ENCODE measurements around the gene CCDC3. TPM values are rescaled to one million over a fixed set of nuclear protein-coding genes. Genes with fewer than 3 reads are reported as not detected.
A peak's percentile ranks its signal among the peaks of the same experiment; 100 is the strongest.

The CCDC3 gene
- total RNA-seq, 1 donor from 2014 or later: 4.3 TPM

- no peak for ATAC-seq
Observed at GRCh38 chr10:12960941-12961340, 40.6 kb downstream of the CCDC3 start.

GRCh38 chr10:12960334-12960898 is 41.1 kb downstream of the CCDC3 start:
- ATAC-seq: peak; percentile 76

- ATAC-seq: no peak
Observed at GRCh38 chr10:12958546-12959110, 42.9 kb downstream of the CCDC3 start.

DNA sequence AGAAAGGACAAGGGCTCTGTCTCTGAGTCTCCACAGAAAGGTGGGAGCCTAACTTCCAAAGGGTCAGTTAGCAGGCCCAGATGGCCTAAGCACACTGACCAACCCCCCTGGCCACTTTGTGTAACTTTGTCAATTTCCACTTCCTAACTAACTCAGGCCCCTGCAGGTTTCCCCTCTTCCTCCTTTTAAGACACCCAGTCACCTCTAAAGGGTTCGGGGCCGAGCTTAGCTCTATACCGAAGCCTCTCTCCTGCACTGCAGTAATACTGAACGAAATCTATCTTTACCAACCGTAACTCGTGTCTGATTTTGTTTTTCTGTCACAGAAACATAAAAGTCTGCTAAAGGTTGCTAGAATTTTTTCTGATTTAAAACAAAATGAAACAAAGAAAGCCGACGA is 44.4 kb downstream of the CCDC3 start:
- no peak for ATAC-seq

- peak; percentile 49 for ATAC-seq
Observed at GRCh38 chr10:12954866-12955265, 46.6 kb downstream of the CCDC3 start.

GRCh38 chr10:12950583-12951128 is 50.9 kb downstream of the CCDC3 start:
- ATAC-seq: peak; percentile 58

DNA sequence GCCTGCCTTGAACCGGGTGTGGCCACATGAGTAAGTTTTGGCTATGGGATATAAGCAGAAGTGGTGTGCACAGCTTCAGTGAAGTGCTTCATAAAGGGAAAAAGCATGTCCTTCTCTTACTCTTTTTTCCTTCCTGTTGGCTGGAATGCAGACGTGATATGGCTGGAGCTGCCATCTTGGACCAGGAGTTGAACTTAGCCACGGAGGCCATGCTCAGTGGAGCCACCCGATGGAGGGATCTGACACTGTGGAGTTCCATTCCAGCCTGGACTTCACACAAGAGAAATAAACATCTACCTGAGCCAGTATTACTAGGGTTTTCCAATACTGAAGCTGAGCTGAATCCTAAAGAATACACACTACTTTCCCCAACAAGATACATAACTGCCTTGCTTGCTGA is 52.3 kb downstream of the CCDC3 start:
- no peak for ATAC-seq

DNA sequence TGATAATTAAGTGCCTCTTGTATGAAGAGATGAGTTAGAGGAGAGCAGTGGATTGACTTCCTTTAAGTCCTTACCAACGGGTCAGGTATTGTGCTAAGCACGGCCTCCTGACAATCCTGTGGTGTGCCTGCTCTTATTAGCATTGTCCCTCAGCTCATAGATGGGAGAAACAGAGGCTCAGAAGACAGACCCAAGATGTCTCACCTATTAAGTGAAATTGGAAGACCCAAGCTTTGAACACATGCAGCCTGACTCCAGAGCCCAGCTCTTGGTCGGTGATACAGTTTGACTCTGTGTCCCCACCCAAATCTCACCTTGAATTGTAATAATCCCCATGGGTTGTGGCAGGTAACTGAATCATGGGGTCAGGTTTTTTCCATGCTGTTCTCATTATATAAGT is 53.8 kb downstream of the CCDC3 start:
- no peak for ATAC-seq

DNA sequence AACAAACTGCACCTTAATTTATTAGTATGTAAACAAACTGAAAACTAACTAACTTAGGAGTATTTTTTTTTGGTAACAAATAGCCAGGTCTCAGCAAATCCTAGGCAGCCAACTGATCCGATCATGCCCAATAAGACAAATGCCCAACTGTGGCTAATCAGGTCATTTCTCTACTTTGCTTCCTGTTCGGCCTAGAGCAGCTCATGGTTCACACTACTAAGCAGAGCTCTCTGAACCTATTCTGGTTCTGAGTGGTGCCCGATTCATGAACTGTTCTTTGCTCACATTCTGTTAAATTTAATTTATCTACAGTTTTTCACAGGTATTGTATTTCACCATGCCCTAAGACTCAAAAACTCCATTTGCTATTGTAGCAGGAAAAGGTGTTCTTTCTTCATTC is 55.1 kb downstream of the CCDC3 start:
- no peak for ATAC-seq

GRCh38 chr10:12945690-12946359 is 55.7 kb downstream of the CCDC3 start:
- ATAC-seq: no peak

DNA sequence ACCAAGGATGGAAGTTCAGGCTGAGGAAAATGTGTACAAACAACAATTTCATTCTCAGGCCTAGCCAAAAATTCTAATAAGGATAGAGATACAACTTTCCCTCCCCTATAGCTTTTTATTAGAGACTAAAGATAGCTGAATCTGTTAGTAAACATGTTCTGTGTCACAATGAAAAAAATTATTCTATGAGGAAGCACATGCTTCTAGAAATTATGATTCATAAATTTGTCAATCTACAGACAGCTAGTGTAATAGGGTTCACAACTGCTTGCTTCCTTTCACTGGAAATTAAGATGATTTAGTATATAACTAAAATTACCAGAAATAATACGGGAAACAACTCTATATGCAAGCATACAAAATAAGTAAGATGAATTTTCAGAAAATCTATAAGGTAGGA is 56.6 kb downstream of the CCDC3 start:
- ATAC-seq: no peak

DNA sequence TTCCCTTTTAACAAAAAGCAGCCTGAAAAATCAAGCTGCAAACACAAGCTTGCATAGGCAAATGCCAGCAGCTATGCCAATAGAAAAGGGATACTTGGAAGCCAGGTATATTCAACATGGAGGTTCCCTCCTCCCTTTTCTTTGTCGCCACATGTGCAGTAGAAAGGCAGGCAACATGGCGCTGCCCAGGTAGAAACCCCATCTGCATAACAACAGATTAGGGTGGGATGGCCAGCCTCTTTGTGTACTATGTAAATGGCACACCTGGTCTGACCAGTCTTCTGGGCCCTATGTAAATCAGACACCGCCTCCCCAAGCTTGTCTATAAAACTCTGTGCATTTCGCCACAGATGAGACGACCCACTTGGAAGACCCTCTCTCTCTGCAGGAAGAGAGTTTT is 58.1 kb downstream of the CCDC3 start:
- no peak for ATAC-seq

GRCh38 chr10:12941966-12942365 is 59.5 kb downstream of the CCDC3 start:
- no peak for ATAC-seq

DNA sequence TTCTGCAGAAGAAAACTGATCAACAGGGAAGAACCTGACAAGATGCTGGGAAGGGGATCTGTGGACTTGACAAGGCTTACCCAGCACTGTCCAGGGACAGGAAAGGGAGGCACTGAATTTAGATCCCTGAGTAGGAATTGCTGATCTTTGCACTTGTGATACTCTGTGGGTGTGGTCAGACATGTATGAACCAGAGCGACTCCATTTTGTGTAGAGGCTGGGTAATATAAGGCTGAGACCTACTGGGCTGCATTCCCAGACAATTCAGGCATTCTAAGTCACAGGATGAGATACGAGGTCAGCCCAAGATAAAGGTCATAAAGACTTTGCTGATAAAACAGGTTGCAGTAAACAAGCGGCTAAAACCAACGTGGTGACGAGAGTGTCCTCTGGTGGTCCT is 60.7 kb downstream of the CCDC3 start:
- ATAC-seq: no peak

DNA sequence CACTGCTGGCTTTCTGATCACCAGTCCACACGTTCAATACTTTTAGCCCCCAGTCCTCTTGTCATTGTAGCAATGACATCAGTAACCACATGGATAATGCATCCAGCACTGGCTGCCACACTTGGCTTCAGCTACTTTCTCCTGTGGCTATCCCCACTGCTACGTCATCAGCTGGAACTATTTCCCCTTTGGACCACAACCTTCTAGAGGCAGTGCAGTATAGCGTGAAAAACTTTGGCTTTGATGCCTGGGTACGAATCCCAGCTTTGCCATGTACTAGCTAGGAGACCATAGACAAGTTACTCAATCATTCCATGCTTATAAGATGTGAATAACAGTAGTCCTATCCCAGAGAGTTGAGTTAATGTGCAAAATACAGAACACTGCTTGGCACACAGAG is 63.2 kb downstream of the CCDC3 start:
- peak; percentile 15 for ATAC-seq

DNA sequence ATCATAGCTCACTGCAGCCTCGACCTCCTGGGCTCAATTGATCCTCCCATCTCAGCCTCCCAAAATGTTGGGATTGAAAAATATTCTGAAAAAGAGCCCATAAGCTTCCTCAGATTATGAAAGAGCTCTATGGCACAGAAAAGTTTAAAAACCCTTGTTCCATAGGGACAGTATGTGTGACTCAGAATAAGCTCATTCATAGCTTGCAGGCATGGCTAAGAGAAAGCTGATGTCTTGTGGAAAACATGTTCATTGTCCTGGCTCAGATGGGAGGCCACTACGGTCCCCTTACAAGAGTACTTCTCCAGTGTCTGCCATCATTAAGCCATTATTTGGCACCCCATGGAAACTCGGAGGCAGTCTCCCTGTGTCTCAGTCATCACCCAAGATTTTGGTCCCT is 64.0 kb downstream of the CCDC3 start:
- ATAC-seq: no peak

GRCh38 chr10:12934777-12935176 is 66.7 kb downstream of the CCDC3 start:
- peak; percentile 89 for ATAC-seq

- no peak for ATAC-seq
Observed at GRCh38 chr10:12929381-12929780, 72.1 kb downstream of the CCDC3 start.

DNA sequence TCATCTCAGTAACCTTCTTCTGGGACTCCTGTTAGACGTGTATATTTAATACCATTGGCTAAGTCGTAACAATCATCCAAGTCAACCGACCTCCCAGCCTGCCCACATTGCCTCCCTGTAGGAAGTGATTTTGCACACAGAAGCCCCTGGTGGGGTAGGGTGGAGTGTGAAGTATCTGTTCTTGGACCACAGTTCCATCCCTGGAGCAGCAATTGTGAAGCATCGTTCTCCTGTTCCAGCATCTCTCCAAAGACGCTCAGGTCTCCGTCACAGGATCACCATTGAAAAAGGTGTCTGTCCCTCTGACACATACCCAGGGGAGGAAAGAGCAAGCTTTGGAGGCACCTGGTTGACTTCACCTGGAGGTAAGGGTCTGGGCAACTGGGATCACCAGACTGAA is 72.9 kb downstream of the CCDC3 start:
- ATAC-seq: no peak

GRCh38 chr10:12927896-12928295 is 73.6 kb downstream of the CCDC3 start:
- ATAC-seq: peak; percentile 90

DNA sequence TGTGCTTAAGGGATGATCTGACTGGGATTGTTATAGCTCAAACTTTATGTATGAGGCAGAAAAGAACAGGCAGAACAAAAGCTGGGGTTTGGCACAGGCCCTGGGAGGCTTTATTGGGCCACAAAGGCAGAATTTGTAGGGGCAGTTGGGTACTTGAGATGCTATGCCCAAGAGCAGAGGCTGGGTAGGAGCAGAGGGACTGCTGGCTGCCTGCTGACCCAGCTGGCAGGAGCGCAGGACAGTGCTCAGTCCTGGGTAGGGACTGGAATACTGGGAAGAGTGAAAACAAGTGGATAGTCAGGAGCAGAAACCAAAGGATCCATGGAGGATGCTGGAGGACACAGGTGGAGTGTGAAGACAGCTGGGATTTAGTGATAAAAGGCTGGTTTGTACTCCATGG is 75.7 kb downstream of the CCDC3 start:
- ATAC-seq: no peak

GRCh38 chr10:12924911-12925310 is 76.6 kb downstream of the CCDC3 start:
- ATAC-seq: no peak

DNA sequence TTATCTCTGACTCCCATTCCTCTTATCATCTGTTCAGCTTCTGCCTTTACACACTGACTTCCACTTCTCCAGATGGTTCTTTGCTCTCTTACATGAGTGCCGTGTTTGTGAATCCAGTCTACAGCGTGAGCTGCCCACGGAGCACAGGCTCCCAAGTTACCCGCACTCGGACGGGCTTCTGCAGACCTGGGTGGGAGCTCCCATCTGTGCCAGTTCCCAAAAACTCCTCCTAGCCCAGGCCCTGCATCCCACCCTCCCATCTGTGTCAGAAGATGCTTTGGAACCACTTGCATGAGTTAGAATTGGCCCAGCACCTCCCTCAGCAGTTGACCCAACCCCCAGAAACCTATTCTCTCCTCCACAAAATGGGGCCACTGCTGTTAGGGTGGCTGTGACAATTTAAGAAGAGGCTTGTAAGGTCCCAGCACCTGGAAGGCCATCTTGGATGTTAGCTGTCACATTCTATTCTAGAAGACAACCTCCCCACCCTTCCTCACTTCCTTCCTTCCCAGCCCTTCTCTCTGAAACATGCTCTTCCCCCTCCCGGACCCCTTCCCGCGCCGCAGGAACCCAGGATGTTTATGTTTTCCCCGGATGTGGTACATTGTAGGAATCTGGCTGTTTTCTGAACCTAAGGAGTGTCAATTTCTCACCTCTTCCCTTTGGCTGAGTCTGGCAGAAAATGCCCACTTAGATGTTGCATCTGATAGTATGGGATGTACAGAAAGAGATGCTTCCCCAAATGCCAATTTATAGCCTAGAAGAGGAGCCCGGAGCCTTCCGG is 79.2 kb downstream of the CCDC3 start:
- no peak for ATAC-seq
